HCT116 (cell line): ENCODE results near the gene SGMS1. TPM values are rescaled to one million over a fixed set of nuclear protein-coding genes. Genes with fewer than 3 reads are reported as not detected.

Experiments used
- ATAC-seq: fragments of 200-7000 bp; cut with Tn5 transposase; 2 replicates; pipeline ENCODE4 v1.9.1; 2020; ENCODE audit warnings: mild to moderate bottlenecking, moderate library complexity
- BruUV-seq: library from RNA; stranded (reverse); fragments of 400-500 nt; replicated peaks from 2 replicates; lab custom pipeline; 2021; lab: Mats Ljungman, UMichigan
- CTCF ChIA-PET: fragments of 300-600 bp; sonication (Branson Sonifier 250); formaldehyde crosslinking; loops from one replicate; lab custom pipeline; 2021; ENCODE audit warnings: antibody characterized with exemption; lab: Charles Lee
- POLR2A ChIA-PET: fragments of 300-600, 350-600 bp; sonication (Branson Sonifier 250); formaldehyde crosslinking; loops from one replicate; lab custom pipeline; 2021; ENCODE audit warnings: antibody characterized with exemption; lab: Charles Lee
- RAD21 ChIA-PET, 2 experiments: fragments of 300-600 bp; sonication (Branson Sonifier 250); formaldehyde crosslinking; loops; one replicate each; lab custom pipeline; 2023; ENCODE audit warnings: low total read pairs in 2 of 2; ENCODE audit not compliant: uncharacterized antibody in 2 of 2, unreplicated experiment in 2 of 2, low non-redundant PET in 1 of 2; lab: Charles Lee
- DNase-seq: peaks from one replicate; pipeline ENCODE4 v3.0.0-alpha.2; 2010; ENCODE audit warnings: low read depth, low spot score
- H2AFZ ChIP-seq: fragments of 200-600 bp; shearing (Covaris generic), sonication (generic); 2 replicates; pipeline ENCODE4 v1.6.1; 2017; ENCODE audit warnings: low read depth, mixed run types, mixed read lengths, antibody characterized with exemption, low read length; ENCODE audit not compliant: poor library complexity, severe bottlenecking
- H3K27ac ChIP-seq: 2 replicates; pipeline ENCODE4 v1.5.1; 2012; ENCODE audit warnings: low read depth, low read length
- H3K27me3 ChIP-seq: fragments of 200-600 bp; sonication (generic); 2 replicates; pipeline ENCODE4 v1.6.1; 2016; ENCODE audit warnings: mixed run types, low read length, mixed read lengths; ENCODE audit not compliant: insufficient read depth
- H3K36me3 ChIP-seq, 2 experiments: fragments of 200-500 bp in 1 of 2; fragments of 200-600 bp in 1 of 2; sonication (Bioruptor generic) in 1 of 2; sonication (generic) in 1 of 2; 2 replicates each; pipeline versions ENCODE4 v1.5.1 to v1.6.1; 2014 to 2016; ENCODE audit warnings: low read length in 2 of 2, inconsistent platforms in 1 of 2, mixed read lengths in 1 of 2, mixed run types in 1 of 2; ENCODE audit not compliant: insufficient read depth in 2 of 2, control insufficient read depth in 1 of 2
- H3K4me1 ChIP-seq, 2 experiments: fragments of 200-600 bp in 1 of 2; sonication (generic) in 1 of 2; 2 replicates each; pipeline versions ENCODE4 v1.5.1 to v1.6.1; 2012 to 2017; ENCODE audit warnings: low read length in 2 of 2, inconsistent platforms in 1 of 2, mild to moderate bottlenecking in 1 of 2, mixed read lengths in 1 of 2, mixed run types in 1 of 2, moderate library complexity in 1 of 2; ENCODE audit not compliant: insufficient read depth in 2 of 2, control insufficient read depth in 1 of 2
- H3K4me2 ChIP-seq: fragments of 200-600 bp; sonication (generic); 2 replicates; pipeline ENCODE4 v1.6.1; 2017; ENCODE audit warnings: mixed run types, low read length, mixed read lengths
- H3K4me3 ChIP-seq, 2 experiments: fragments of 200-600 bp in 1 of 2; sonication (generic) in 1 of 2; replicated peaks in 1 of 2; 2 replicates each; pipeline ENCODE4 v1.5.1; 2011 to 2016; ENCODE audit warnings: low read length in 2 of 2, control low read depth in 1 of 2, low read depth in 1 of 2, mild to moderate bottlenecking in 1 of 2, mixed read lengths in 1 of 2, mixed run types in 1 of 2
- H3K79me2 ChIP-seq: fragments of 200-600 bp; sonication (generic); 2 replicates; pipeline ENCODE4 v1.6.1; 2017; ENCODE audit warnings: mild to moderate bottlenecking, mixed run types, low read length, moderate library complexity, mixed read lengths; ENCODE audit not compliant: insufficient read depth
- H3K9ac ChIP-seq: fragments of 200-600 bp; sonication (generic); 2 replicates; pipeline ENCODE4 v1.6.1; 2016; ENCODE audit warnings: low read length, mixed read lengths
- H3K9me2 ChIP-seq: fragments of 200-600 bp; sonication (generic), shearing (Covaris generic); 2 replicates; pipeline ENCODE4 v1.6.1; 2017; ENCODE audit warnings: mixed run types, mild to moderate bottlenecking, moderate library complexity; ENCODE audit not compliant: insufficient read depth
- H3K9me3 ChIP-seq, 2 experiments: fragments of 200-500 bp in 1 of 2; fragments of 200-600 bp in 1 of 2; sonication (Bioruptor generic) in 1 of 2; sonication (generic) in 1 of 2; 2 replicates each; pipeline ENCODE4 v1.6.1; 2014 to 2017; ENCODE audit warnings: low read length in 2 of 2, mixed read lengths in 2 of 2, inconsistent platforms in 1 of 2, low read depth in 1 of 2, mild to moderate bottlenecking in 1 of 2, mixed run types in 1 of 2, moderate library complexity in 1 of 2; ENCODE audit not compliant: control insufficient read depth in 1 of 2, insufficient read depth in 1 of 2
- H4K20me1 ChIP-seq: fragments of 200-600 bp; sonication (generic), shearing (Covaris generic); 2 replicates; pipeline ENCODE4 v1.6.1; 2017; ENCODE audit warnings: mixed run types, mild to moderate bottlenecking, moderate library complexity; ENCODE audit not compliant: insufficient read depth
- JUND ChIP-seq: IDR thresholded peaks from 2 replicates; pipeline ENCODE4 v1.6.1; 2012
- SIN3A ChIP-seq: IDR thresholded peaks from 2 replicates; pipeline ENCODE4 v1.6.1; 2012; ENCODE audit warnings: low read depth
- SP1 ChIP-seq: IDR thresholded peaks from 2 replicates; pipeline ENCODE4 v1.6.1; 2012; ENCODE audit warnings: low read depth
- TCF7L2 ChIP-seq: IDR thresholded peaks from 2 replicates; pipeline ENCODE4 v1.7.0; 2011; ENCODE audit warnings: borderline replicate concordance, inconsistent platforms; ENCODE audit not compliant: insufficient read depth, insufficient read length; ENCODE audit errors: extremely low read depth
- YY1 ChIP-seq: IDR thresholded peaks from 2 replicates; pipeline ENCODE4 v1.6.1; 2011; ENCODE audit warnings: low read length, low read depth, moderate library complexity, mild to moderate bottlenecking; ENCODE audit not compliant: insufficient replicate concordance; ENCODE audit errors: extremely low read depth
- ZFX ChIP-seq: fragments of 450-650 bp; IDR thresholded peaks from 2 replicates; pipeline ENCODE4 v1.6.1; 2017
- intact Hi-C: fragments of 100-400 bp; cut with micrococcal nuclease; formaldehyde crosslinking; loops from 2 replicates; pipeline ENCODE4 v1.10.0; 2022
- total RNA-seq: library from RNA; stranded (reverse); gene quantifications from one replicate; pipeline ENCODE4 v1.2.1, GENCODE V29; 2021; ENCODE audit not compliant: unreplicated experiment
- TF ChIP-seq, protein P1 (sequence below): IDR thresholded peaks from 2 replicates; pipeline ENCODE4 v1.6.1; 2012; ENCODE audit warnings: low read depth
- TF ChIP-seq, protein P2 (sequence below): IDR thresholded peaks from 2 replicates; pipeline ENCODE4 v1.6.1; 2011; ENCODE audit warnings: mild to moderate bottlenecking, low read length, moderate library complexity; ENCODE audit not compliant: insufficient replicate concordance; ENCODE audit errors: extremely low read depth
- TF ChIP-seq, protein P3 (sequence below): IDR thresholded peaks from 2 replicates; pipeline ENCODE4 v1.6.1; 2012

SGMS1 gene
- total RNA-seq, 1 experiment from 2014 or later = 29.1 TPM

DNA sequence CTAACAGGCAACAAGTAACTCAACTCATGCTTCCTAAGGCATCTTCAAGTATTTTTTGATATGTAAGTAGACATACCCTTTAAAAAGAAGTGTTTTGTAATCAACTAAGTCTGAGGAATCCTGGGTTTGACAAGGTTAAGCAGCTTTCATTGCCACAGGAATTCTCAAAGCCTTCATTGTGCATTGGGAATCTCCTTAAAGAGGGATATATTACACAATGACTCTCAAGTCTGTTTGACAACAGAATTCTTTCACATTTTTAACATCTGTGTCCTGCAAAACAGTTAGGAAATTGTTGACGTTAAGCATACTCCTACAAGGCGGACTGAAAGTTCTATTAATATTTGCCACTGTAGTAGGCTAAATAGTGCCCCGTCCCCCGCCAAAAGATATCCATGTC lies 71.4 kb downstream of the SGMS1 start:
- DNase-seq = no peak
- H2AFZ ChIP-seq = no peak overlapping the region
- H3K4me2 ChIP-seq = no peak overlapping the region
- H3K9ac ChIP-seq = no peak overlapping the region
- no peaks in the 10 kb centered on the region for H3K9me2 ChIP-seq
- H3K9me3 ChIP-seq = no peaks in the 10 kb centered on the region
- POLR2A ChIA-PET = no interaction called here
- no peak overlapping the region for H3K27ac ChIP-seq
- no peak overlapping the region for H3K4me3 ChIP-seq
- intact Hi-C loops = no loop called here
- TF ChIP-seq JUND (no peak), YY1 (no peak), TCF7L2 (no peak), SIN3A (no peak), ZFX (no peak), SP1 (no peak)
- TF ChIP-seq, protein P1, sequence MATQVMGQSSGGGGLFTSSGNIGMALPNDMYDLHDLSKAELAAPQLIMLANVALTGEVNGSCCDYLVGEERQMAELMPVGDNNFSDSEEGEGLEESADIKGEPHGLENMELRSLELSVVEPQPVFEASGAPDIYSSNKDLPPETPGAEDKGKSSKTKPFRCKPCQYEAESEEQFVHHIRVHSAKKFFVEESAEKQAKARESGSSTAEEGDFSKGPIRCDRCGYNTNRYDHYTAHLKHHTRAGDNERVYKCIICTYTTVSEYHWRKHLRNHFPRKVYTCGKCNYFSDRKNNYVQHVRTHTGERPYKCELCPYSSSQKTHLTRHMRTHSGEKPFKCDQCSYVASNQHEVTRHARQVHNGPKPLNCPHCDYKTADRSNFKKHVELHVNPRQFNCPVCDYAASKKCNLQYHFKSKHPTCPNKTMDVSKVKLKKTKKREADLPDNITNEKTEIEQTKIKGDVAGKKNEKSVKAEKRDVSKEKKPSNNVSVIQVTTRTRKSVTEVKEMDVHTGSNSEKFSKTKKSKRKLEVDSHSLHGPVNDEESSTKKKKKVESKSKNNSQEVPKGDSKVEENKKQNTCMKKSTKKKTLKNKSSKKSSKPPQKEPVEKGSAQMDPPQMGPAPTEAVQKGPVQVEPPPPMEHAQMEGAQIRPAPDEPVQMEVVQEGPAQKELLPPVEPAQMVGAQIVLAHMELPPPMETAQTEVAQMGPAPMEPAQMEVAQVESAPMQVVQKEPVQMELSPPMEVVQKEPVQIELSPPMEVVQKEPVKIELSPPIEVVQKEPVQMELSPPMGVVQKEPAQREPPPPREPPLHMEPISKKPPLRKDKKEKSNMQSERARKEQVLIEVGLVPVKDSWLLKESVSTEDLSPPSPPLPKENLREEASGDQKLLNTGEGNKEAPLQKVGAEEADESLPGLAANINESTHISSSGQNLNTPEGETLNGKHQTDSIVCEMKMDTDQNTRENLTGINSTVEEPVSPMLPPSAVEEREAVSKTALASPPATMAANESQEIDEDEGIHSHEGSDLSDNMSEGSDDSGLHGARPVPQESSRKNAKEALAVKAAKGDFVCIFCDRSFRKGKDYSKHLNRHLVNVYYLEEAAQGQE = no peak
- TF ChIP-seq, protein P2, sequence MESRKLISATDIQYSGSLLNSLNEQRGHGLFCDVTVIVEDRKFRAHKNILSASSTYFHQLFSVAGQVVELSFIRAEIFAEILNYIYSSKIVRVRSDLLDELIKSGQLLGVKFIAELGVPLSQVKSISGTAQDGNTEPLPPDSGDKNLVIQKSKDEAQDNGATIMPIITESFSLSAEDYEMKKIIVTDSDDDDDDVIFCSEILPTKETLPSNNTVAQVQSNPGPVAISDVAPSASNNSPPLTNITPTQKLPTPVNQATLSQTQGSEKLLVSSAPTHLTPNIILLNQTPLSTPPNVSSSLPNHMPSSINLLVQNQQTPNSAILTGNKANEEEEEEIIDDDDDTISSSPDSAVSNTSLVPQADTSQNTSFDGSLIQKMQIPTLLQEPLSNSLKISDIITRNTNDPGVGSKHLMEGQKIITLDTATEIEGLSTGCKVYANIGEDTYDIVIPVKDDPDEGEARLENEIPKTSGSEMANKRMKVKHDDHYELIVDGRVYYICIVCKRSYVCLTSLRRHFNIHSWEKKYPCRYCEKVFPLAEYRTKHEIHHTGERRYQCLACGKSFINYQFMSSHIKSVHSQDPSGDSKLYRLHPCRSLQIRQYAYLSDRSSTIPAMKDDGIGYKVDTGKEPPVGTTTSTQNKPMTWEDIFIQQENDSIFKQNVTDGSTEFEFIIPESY = no peak
- TF ChIP-seq, protein P3, sequence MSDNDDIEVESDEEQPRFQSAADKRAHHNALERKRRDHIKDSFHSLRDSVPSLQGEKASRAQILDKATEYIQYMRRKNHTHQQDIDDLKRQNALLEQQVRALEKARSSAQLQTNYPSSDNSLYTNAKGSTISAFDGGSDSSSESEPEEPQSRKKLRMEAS = no peak
- TF ChIP-seq, all 23 proteins: peak for 0
- Histone ChIP-seq H3K4me1 (no peaks in the 10 kb centered on the region; a peak in 1 of 4 replicates), H3K27me3 (no peaks in the 10 kb centered on the region), H3K79me2 (no peaks in the 10 kb centered on the region; the same call in 1 of the 2 replicates), H4K20me1 (no peaks in the 10 kb centered on the region), H3K36me3 (no peaks in the 10 kb centered on the region)
- no TSS peak for BruUV-seq
- ChIA-PET RAD21 (no interaction called here), CTCF (interaction anchor here (1.1 kb wide), 1 partner anchor 184 kb away, joined by 3 read pairs; no protein-coding TSS in a partner anchor)
- no peak for ATAC-seq
